Keratinocyte (primary cell): ENCODE data around the gene MED25.

Experiments used
- EZH2 ChIP-seq: IDR thresholded peaks from one replicate; pipeline ENCODE4 v1.6.1; 2012; ENCODE audit warnings: inconsistent platforms, mild to moderate bottlenecking, low read length, moderate library complexity
- TF ChIP-seq, protein P1 (sequence below), 3 experiments: IDR thresholded peaks in 1 of 3; conservative IDR thresholded peaks in 1 of 3; optimal IDR thresholded peaks in 1 of 3; 2 replicates in 2 of 3; 3 replicates in 1 of 3; pipeline versions ENCODE3 to v1.5.1; 2011; ENCODE audit warnings: low read length in 3 of 3, mild to moderate bottlenecking in 3 of 3, moderate library complexity in 2 of 3, control low read depth in 1 of 3, inconsistent platforms in 1 of 3; ENCODE audit not compliant: insufficient read depth in 2 of 3; ENCODE audit errors: extremely low read depth in 1 of 3

DNA sequence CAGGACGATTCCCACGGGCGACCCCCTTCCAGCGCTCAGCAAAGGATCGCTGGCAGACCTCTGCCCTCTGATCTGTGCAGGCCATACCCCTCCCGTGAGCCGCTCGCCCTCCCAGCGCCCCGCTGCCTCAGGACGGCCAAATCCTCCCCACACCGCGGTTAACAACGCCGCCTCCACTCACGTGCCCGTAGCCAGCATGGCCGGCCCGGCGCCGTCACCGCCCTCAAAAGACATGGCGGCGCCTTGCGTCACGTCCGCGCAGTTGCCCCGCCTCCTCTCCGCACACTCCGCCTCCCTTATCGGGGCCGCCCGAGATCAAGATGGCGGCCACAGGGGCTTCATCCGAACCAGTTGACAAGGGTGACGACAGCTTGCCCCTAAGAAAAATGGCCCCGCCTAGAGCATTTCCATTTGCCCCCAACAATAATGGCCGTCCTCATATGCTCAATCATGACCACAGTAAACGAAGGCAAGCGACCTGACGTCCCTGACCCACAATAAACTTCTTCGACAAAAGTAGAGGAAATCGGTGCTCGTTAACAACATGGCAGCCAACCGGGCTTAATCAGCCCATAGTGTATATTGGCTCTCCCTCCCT lies 58.4 kb downstream of the MED25 start:
- TF ChIP-seq, protein P1, sequence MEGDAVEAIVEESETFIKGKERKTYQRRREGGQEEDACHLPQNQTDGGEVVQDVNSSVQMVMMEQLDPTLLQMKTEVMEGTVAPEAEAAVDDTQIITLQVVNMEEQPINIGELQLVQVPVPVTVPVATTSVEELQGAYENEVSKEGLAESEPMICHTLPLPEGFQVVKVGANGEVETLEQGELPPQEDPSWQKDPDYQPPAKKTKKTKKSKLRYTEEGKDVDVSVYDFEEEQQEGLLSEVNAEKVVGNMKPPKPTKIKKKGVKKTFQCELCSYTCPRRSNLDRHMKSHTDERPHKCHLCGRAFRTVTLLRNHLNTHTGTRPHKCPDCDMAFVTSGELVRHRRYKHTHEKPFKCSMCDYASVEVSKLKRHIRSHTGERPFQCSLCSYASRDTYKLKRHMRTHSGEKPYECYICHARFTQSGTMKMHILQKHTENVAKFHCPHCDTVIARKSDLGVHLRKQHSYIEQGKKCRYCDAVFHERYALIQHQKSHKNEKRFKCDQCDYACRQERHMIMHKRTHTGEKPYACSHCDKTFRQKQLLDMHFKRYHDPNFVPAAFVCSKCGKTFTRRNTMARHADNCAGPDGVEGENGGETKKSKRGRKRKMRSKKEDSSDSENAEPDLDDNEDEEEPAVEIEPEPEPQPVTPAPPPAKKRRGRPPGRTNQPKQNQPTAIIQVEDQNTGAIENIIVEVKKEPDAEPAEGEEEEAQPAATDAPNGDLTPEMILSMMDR (optimal IDR thresholded peaks at IDR 0.05 in 1 of 3, IDR thresholded peaks at IDR 0.05 in 1 of 3, conservative IDR thresholded peaks at IDR 0.05 in 1 of 3; ENCODE audit: extremely low read depth in 1 of 3, insufficient read depth in 2 of 3, low read length in 3 of 3): no peak
- TF ChIP-seq EZH2: no peak
